A673 (cell line): ENCODE measurements around the gene MYOF.

Experiments used
- EZH2 ChIP-seq: fragments of 200-600 bp; sonication (generic); IDR thresholded peaks from 2 replicates; pipeline ENCODE4 v1.6.1; 2017; ENCODE audit warnings: borderline replicate concordance, low read depth, mild to moderate bottlenecking, mixed read lengths, antibody characterized with exemption, low read length; ENCODE audit not compliant: poor library complexity, severe bottlenecking
- TF ChIP-seq, protein P1 (sequence below): fragments of 300-800, 200-600 bp; sonication (generic); conservative IDR thresholded peaks from 2 replicates; pipeline ENCODE4 v1.5.1; 2017; ENCODE audit warnings: low read depth, mild to moderate bottlenecking, antibody characterized with exemption, low read length, moderate library complexity, mixed read lengths

DNA sequence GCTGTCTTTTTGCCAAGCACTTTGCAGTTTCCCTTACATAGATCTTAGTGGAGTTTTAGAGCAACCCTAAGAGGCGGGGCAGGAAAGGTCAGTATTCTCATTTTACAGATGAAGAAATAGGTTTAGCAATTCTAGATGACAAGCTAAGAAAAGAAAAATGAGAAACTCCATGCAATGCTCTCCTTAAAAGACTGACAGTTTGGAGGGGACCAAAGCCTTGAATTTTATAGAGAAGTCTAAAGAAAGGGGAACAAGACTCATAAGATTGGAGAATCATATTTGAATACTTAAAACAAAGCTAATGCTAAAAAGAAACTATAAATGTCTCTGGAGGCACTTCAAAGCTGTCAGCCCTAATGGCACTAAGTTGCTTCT lies 33.9 kb upstream of the MYOF start:
- TF ChIP-seq, protein P1, sequence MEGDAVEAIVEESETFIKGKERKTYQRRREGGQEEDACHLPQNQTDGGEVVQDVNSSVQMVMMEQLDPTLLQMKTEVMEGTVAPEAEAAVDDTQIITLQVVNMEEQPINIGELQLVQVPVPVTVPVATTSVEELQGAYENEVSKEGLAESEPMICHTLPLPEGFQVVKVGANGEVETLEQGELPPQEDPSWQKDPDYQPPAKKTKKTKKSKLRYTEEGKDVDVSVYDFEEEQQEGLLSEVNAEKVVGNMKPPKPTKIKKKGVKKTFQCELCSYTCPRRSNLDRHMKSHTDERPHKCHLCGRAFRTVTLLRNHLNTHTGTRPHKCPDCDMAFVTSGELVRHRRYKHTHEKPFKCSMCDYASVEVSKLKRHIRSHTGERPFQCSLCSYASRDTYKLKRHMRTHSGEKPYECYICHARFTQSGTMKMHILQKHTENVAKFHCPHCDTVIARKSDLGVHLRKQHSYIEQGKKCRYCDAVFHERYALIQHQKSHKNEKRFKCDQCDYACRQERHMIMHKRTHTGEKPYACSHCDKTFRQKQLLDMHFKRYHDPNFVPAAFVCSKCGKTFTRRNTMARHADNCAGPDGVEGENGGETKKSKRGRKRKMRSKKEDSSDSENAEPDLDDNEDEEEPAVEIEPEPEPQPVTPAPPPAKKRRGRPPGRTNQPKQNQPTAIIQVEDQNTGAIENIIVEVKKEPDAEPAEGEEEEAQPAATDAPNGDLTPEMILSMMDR = no peak
- no peak for TF ChIP-seq EZH2
